Activated CD4-positive, alpha-beta memory T cell treated with anti-CD3 and anti-CD28 coated beads for 36 hours (primary cell): ENCODE data around the gene P3R3URF. TPM values are rescaled to one million over a fixed set of nuclear protein-coding genes. Genes with fewer than 3 reads are reported as not detected.

Source experiments
- CTCF ChIA-PET: fragments of 350-600 bp; sonication (Branson Sonifier 250); formaldehyde crosslinking; loops from one replicate; lab custom pipeline; 2021; ENCODE audit warnings: antibody characterized with exemption, inconsistent platforms; lab: Charles Lee
- POLR2A ChIA-PET: fragments of 350-600 bp; sonication (Branson Sonifier 250); formaldehyde crosslinking; loops from one replicate; lab custom pipeline; 2021; ENCODE audit warnings: antibody characterized with exemption; lab: Charles Lee
- DNase-seq: peaks from one replicate; pipeline ENCODE4 v3.0.0-alpha.2; 2020
- H3K27ac Mint-ChIP-seq: one replicate; pipeline ENCODE4 v1.8.0; 2021; ENCODE audit warnings: mixed read lengths
- H3K27me3 Mint-ChIP-seq: one replicate; pipeline ENCODE4 v1.8.0; 2021; ENCODE audit warnings: mixed read lengths
- H3K36me3 Mint-ChIP-seq: one replicate; pipeline ENCODE4 v1.8.0; 2021; ENCODE audit warnings: mixed read lengths
- H3K4me1 Mint-ChIP-seq: one replicate; pipeline ENCODE4 v1.8.0; 2021; ENCODE audit warnings: low read depth, mixed read lengths
- H3K4me3 Mint-ChIP-seq: one replicate; pipeline ENCODE4 v1.8.0; 2021; ENCODE audit warnings: mild to moderate bottlenecking, mixed read lengths
- H3K9me3 Mint-ChIP-seq: one replicate; pipeline ENCODE4 v1.8.0; 2021; ENCODE audit warnings: mixed read lengths
- intact Hi-C: fragments of 100-400 bp; cut with micrococcal nuclease; formaldehyde crosslinking; loops from one replicate; pipeline ENCODE4 v1.15.1; 2023
- total RNA-seq, 2 experiments: library from RNA; stranded (reverse); gene quantifications; one replicate each; pipeline ENCODE4 v1.2.3, GENCODE V29; 2021

P3R3URF gene
- total RNA-seq, 2 experiments from 2014 or later: not detected

DNA sequence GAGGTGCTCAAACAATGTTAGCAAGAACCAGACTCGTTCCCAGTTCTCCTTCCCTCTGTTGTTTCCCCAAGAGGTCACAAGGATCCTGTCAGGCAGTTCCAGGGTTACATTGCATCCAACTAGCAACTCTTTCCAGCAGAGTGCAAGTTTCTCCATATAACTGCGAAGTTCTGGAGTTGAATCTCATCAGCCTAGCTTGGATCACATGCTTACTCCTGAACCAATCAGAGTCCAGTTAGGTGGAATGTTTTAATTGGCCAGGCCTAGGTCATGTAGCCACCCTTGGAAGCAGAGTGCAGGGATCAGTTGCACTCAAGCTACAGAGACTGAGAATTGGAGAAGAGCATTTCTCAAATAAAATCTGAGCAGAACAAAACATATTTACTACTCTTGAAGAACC is 28.0 kb downstream of the P3R3URF start:
- no peak for DNase-seq
- ChIA-PET CTCF (interaction anchor here (0.6 kb wide), 1 partner anchor 385 kb away, joined by 3 read pairs; no protein-coding TSS in a partner anchor), POLR2A (no interaction called here)
- Mint-ChIP-seq H3K27ac (no peak overlapping the region), H3K9me3 (no peaks in the 10 kb centered on the region), H3K27me3 (no peaks in the 10 kb centered on the region), H3K4me1 (no peaks in the 10 kb centered on the region), H3K4me3 (no peak overlapping the region), H3K36me3 (no peaks in the 10 kb centered on the region)
- intact Hi-C loops: no loop called here

DNA sequence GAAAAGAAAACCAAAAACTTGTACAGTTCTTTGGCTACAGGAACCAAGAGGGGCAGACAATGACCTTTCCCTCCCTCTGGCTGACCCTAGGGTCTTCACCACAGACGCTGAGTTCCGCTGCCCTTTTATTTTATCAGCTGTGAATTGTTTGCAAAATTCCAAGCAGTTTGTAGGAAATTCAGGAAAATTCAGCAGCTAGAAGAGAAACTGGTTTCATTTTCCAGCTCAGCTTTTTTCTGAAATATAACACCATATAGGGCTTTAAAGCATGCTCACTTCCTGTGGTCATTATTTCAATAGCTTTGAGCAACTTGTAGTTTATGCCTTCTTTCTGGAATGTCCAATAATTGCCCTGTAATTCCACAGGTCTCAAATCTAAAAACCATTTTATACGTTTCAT is 38.4 kb downstream of the P3R3URF start:
- Mint-ChIP-seq H3K9me3 (no peaks in the 10 kb centered on the region), H3K27me3 (peaks cover 15% of the 10 kb centered on the region), H3K27ac (no peak overlapping the region), H3K36me3 (no peaks in the 10 kb centered on the region), H3K4me3 (no peak overlapping the region), H3K4me1 (peaks cover 9% of the 10 kb centered on the region)
- intact Hi-C loops: no loop called here
- ChIA-PET CTCF (interaction anchor here (0.7 kb wide), 1 partner anchor 86 kb away, joined by 3 read pairs; no protein-coding TSS in a partner anchor), POLR2A (no interaction called here)
- no peak for DNase-seq

DNA sequence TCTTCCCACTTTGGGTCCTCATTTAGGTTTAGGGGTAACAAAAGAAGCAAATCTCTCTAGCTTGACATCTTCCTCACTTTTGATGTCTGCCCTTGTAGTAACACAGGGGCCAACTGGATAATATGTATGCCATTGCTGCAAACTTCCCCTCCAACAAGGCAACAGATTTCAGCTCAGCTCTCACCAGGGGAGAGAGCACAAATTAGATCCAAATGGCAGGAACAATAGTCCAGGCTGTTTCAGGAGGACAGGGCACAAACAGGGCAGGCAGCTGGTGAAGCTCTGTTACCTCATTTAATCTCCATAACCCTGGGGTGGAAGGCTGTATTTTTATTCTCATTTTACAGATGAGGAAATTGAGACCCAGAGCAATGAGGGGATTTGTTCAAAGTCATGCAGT is 39.6 kb downstream of the P3R3URF start:
- Mint-ChIP-seq H3K27me3 (peaks cover 16% of the 10 kb centered on the region), H3K9me3 (no peaks in the 10 kb centered on the region), H3K27ac (no peak overlapping the region), H3K36me3 (no peaks in the 10 kb centered on the region), H3K4me1 (peaks cover 14% of the 10 kb centered on the region), H3K4me3 (no peak overlapping the region)
- intact Hi-C loops: no loop called here
- ChIA-PET CTCF (interaction anchor here (0.7 kb wide), 1 partner anchor 17 kb away, joined by 3 read pairs; no protein-coding TSS in a partner anchor), POLR2A (no interaction called here)
- no peak for DNase-seq

DNA sequence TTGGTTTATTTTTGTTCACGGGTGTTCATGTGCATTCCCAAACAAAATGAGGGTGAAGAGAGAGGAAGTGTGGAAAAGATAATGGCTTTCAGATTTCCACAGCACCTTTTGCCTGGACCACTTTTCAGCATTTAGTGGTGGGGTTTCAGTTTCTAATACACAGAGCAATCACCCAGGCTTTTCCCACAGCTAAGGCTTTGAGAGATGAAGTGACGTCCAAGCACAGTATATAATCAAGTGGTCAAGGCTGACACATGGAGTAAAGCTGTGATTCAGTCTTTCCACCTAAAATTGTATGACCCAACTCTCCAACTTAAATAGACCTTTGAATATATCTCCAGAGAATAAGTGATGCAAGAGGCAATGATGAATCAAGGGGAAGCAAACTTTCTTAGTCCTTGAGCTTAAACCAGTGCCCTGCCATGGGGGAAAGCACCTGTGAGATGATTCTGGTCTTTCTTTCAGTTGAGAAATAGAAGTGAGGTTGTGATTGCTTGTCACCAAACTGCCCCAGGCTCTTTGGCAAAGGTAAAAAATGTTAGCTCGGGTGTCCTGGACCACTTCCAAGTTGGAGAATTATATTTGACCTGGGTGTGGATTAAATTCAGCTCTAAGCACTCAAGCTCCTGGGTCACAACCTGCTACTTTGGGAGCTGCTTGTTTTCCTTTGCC is 41.5 kb downstream of the P3R3URF start:
- CTCF ChIA-PET: interaction anchor here (2.0 kb wide), 1 partner anchor 89 kb away, joined by 7 read pairs; no protein-coding TSS in a partner anchor
- intact Hi-C loops: loop anchor here (5.0 kb wide), 1 partner anchor 33 kb away; no protein-coding TSS in a partner anchor
- Mint-ChIP-seq H3K27ac (no peak overlapping the region), H3K9me3 (no peaks in the 10 kb centered on the region), H3K36me3 (no peaks in the 10 kb centered on the region), H3K4me3 (no peak overlapping the region), H3K4me1 (peaks cover 20% of the 10 kb centered on the region), H3K27me3 (peaks cover 23% of the 10 kb centered on the region)
- DNase-seq: peak; percentile 13
- POLR2A ChIA-PET: no interaction called here

DNA sequence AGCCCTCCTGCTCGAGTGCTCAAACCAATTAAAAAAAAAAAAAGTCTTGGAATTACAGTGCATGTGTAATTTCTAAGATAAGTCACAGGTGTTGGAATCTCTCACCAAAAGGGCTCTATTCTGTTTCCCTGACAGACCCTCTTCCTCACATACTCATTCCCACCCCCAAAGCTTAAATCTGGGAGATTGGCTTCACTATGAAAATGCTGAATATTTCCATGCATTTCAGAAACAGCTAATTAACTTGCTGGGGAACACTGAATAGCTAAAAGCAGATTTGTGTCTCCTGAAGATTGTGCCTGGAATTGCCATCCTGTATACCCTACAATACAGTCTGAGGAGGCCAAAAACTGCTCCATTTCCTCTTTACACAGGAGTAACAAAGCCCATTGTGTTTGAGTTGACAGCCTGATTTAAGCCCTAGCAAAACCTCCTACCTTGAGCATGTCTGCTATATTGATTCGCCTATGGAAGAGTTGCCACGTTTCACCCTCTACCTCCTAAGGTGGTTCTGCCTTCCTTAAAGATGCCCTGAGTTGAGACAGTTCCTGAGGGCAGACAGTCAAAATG is 42.4 kb downstream of the P3R3URF start:
- Mint-ChIP-seq H3K36me3 (no peaks in the 10 kb centered on the region), H3K27ac (no peak overlapping the region), H3K4me1 (peaks cover 20% of the 10 kb centered on the region), H3K9me3 (no peaks in the 10 kb centered on the region), H3K27me3 (peaks cover 26% of the 10 kb centered on the region), H3K4me3 (peak overlapping the region; percentile 92)
- intact Hi-C loops: loop anchor here (1.0 to 5.0 kb wide), 3 partner anchors 33 to 331 kb away; partner anchors contain the start of gene MAST2
- ChIA-PET CTCF (interaction anchor here (2.0 kb wide), 1 partner anchor 90 kb away, joined by 7 read pairs; no protein-coding TSS in a partner anchor), POLR2A (no interaction called here)
- no peak for DNase-seq

DNA sequence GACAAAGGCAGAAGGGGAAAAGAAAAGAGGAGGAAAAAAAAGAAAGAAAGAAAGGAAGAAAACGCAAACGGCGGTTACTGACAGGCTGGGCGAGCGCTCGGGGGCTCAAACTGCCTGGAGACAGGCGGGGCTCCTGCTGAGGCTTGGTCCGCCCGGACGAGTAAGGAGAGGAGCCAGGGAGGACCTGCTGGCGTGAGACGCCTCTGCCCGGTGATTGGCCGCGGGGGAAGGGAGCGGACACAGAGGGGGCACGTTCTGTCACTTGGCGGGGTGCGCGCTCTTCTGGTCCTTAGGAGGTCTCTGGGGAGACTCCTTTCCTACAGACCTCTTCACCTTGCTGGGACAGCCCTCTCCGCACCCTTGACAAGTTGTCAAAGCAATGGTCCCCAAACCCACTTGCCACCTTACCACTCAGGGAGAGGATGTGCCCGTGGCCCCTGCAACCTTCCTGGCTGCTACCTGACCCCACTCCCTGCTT is 43.1 kb downstream of the P3R3URF start:
- Mint-ChIP-seq H3K27me3 (peaks cover 28% of the 10 kb centered on the region), H3K4me3 (peak overlapping the region; percentile 92), H3K9me3 (no peaks in the 10 kb centered on the region), H3K27ac (no peak overlapping the region), H3K4me1 (peaks cover 20% of the 10 kb centered on the region), H3K36me3 (no peaks in the 10 kb centered on the region)
- POLR2A ChIA-PET: no interaction called here
- CTCF ChIA-PET: interaction anchor here (1.6 kb wide), 1 partner anchor 90 kb away, joined by 6 read pairs; no protein-coding TSS in a partner anchor
- no peak for DNase-seq
- intact Hi-C loops: loop anchor here (1.0 to 5.0 kb wide), 3 partner anchors 34 to 330 kb away; partner anchors contain the start of gene MAST2

DNA sequence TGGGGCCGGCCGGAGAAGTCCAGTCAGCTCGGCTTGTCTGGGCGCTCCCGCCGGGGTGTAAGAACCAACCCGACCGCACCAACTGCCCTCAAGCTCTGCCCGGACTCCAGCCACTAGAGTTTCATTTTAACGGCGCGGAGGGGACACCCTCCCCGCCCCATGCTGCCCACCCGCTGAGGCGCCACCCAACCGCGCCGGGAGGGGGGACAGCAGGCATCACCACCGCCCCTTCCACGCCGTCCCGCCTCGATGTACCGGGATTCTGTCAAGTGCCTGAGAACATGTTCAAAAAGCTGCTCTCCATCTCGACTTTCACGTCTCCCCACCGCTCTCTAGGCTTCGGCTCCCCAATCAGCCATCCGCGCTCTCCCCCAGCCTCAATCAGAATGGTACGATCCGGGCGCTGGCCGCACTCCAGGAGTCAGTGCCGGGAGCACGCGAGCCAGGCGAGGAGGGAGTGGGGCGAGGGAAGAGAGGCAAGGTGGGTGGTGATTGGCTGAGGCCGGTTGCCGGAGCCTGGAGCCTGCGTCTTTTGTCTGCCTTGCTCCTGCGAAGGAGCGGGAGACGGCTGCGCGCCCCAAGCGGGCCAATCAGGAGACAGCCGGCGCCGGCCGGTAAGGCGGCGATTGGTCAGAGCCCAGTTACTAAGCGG is 43.6 kb downstream of the P3R3URF start, which contains the start of gene PIK3R3:
Gene PIK3R3, minus strand, starts transcription at position 101 of the 652 bp plus-strand sequence. CDS start 677 bp downstream, outside the sequence.
- Mint-ChIP-seq H3K4me1 (peaks cover 20% of the 10 kb centered on the region), H3K4me3 (peak within 1 kb of the TSS; percentile 92), H3K36me3 (no peaks in the 10 kb centered on the region), H3K9me3 (no peaks in the 10 kb centered on the region), H3K27ac (peak within 1 kb of the TSS; percentile 84), H3K27me3 (peaks cover 31% of the 10 kb centered on the region)
- ChIA-PET POLR2A (no interaction called here), CTCF (interaction anchor here (0.7 to 1.7 kb wide), 4 partner anchors 35 to 216 kb away, joined by 3 to 6 read pairs (median 4); no protein-coding TSS in a partner anchor)
- DNase-seq: peak; percentile 94
- intact Hi-C loops: loop anchor here (1.0 to 5.0 kb wide), 3 partner anchors 35 to 330 kb away; partner anchors contain the start of gene MAST2

DNA sequence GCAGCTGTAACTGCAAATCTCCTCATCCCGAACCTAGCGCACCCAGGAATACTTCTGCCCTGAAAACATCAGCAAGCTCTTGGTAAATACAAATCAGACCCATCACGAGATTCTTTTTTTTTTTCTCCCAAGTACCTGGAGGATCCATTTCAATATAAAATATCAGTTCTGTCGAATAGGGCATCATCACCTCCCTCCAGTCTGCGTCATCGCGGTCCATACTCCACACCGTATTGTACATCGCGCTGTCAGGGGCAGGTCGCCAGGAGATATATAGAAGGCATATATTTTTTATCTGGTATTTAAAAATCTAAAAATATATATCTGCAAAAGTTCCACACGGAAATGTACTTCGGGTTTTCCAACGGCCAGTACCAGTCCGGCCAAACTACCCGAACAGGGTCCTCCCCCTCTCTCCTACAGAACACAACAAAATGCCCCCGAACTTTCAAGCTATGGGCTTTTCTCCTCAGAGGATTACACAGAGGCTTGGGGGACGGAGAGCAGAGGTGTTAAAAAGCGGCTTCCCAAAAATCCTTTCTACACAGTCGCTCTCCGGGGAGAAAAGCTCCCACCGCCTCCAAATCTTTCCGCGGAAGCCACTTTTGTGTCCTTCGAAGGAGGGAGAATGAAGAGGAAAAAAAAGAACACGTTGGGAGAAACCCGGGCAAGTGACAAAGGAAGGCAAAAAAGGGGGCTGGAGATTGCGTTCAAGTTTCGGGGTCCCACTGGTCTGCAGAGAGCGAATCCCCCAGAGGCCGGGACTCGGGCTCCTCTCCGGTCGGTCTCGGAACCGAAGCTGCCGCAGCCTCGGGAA is 44.4 kb downstream of the P3R3URF start:
- ChIA-PET POLR2A (interaction anchor here (0.6 kb wide), 1 partner anchor 611 kb away, joined by 3 read pairs; no protein-coding TSS in a partner anchor), CTCF (interaction anchor here (0.7 to 1.7 kb wide), 5 partner anchors 36 to 216 kb away, joined by 3 to 6 read pairs (median 3); no protein-coding TSS in a partner anchor)
- Mint-ChIP-seq H3K9me3 (no peaks in the 10 kb centered on the region), H3K36me3 (no peaks in the 10 kb centered on the region), H3K27ac (no peak overlapping the region), H3K27me3 (peaks cover 32% of the 10 kb centered on the region), H3K4me3 (peak overlapping the region; percentile 92), H3K4me1 (peaks cover 20% of the 10 kb centered on the region)
- DNase-seq: peak; percentile 43
- intact Hi-C loops: loop anchor here (2.0 to 5.0 kb wide), 2 partner anchors 35 to 329 kb away; partner anchors contain the start of gene MAST2

DNA sequence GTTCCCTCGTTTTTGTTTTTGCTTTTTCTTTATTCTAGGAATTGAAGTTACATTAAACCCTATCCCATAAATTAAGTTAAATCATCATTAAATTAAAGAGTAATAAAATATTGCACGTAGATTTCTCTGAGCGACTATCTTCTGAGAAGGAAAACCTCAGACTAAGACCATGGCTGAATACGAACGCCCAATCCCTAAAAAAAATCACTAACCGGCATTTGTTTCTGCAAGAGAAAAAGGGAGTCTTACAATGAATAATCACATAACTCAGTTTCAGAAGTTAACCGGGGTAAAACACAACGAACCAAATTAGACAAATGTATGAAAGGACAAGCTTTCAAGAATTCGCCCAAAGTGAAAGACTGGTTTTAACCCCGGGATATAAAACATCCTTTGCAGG is 45.2 kb downstream of the P3R3URF start:
- DNase-seq: no peak
- no peaks in the 10 kb centered on the region for H3K9me3 Mint-ChIP-seq
- POLR2A ChIA-PET: interaction anchor here (0.6 kb wide), 1 partner anchor 610 kb away, joined by 3 read pairs; no protein-coding TSS in a partner anchor
- H3K4me3 Mint-ChIP-seq: peak overlapping the region; percentile 26
- H3K4me1 Mint-ChIP-seq: peaks cover 20% of the 10 kb centered on the region
- CTCF ChIA-PET: interaction anchor here (0.6 to 1.7 kb wide), 3 partner anchors 9 to 94 kb away, joined by 3 to 4 read pairs (median 4); no protein-coding TSS in a partner anchor
- no peaks in the 10 kb centered on the region for H3K36me3 Mint-ChIP-seq
- H3K27me3 Mint-ChIP-seq: peaks cover 30% of the 10 kb centered on the region
- H3K27ac Mint-ChIP-seq: no peak overlapping the region
- intact Hi-C loops: loop anchor here (5.0 kb wide), 1 partner anchor 36 kb away; no protein-coding TSS in a partner anchor

DNA sequence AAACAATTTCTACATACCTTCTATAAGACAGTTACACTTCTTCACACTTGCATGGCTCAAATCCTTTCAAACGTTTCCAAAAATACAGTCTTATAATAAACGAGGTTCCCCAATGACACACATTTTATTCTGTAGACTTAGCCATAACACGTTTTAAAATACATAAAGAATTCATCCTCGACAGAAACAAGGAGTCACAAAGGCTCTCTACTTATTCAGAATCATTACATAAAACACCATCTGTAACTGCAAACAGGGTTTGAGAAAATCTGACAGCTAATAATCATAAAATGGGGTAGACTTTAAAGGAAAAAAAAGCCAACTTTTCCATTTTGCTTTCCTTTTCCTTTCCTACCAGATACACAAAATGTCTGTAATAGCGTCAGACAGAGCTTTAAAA is 45.7 kb downstream of the P3R3URF start:
- intact Hi-C loops: loop anchor here (5.0 kb wide), 1 partner anchor 37 kb away; no protein-coding TSS in a partner anchor
- no peak for DNase-seq
- Mint-ChIP-seq H3K4me3 (no peak overlapping the region), H3K27ac (no peak overlapping the region), H3K4me1 (peaks cover 20% of the 10 kb centered on the region), H3K27me3 (peaks cover 31% of the 10 kb centered on the region), H3K9me3 (no peaks in the 10 kb centered on the region), H3K36me3 (no peaks in the 10 kb centered on the region)
- CTCF ChIA-PET: interaction anchor here (0.6 to 1.1 kb wide), 3 partner anchors 10 to 210 kb away, joined by 3 to 4 read pairs (median 3); no protein-coding TSS in a partner anchor
- POLR2A ChIA-PET: no interaction called here
